Colon (tissue), 2 donors: Measurements from ENCODE around the gene ZNF787.

Experiments
- FAIRE-seq: peaks from 2 replicates; lab custom pipeline; 2012; peaks lifted over from hg19 to GRCh38; lab: Jason Lieb, UNC
- donor health status: control.
- donor health status: control.

The ZNF787 gene

GRCh38 chr19:56087647-56088496 is 33.2 kb downstream of the ZNF787 start:
- FAIRE-seq, result no peak

- FAIRE-seq, result no peak
Measured at GRCh38 chr19:56086671-56087430, 34.2 kb downstream of the ZNF787 start.

- no peak for FAIRE-seq
Measured at GRCh38 chr19:56085571-56086275, 35.4 kb downstream of the ZNF787 start.

GRCh38 chr19:56084835-56085536 is 36.1 kb downstream of the ZNF787 start:
- FAIRE-seq, result no peak

- FAIRE-seq, result no peak
Measured at GRCh38 chr19:56083668-56084067, 37.4 kb downstream of the ZNF787 start.

- no peak for FAIRE-seq
Measured at GRCh38 chr19:56080669-56081401, 40.3 kb downstream of the ZNF787 start.

- FAIRE-seq, result no peak
Measured at GRCh38 chr19:56079609-56080008, 41.5 kb downstream of the ZNF787 start.

GRCh38 chr19:56076498-56076897 is 44.6 kb downstream of the ZNF787 start:
- no peak for FAIRE-seq

- FAIRE-seq, result no peak
Measured at GRCh38 chr19:56071151-56071550, 49.9 kb downstream of the ZNF787 start.

GRCh38 chr19:56069642-56070041 is 51.5 kb downstream of the ZNF787 start:
- no peak for FAIRE-seq

GRCh38 chr19:56066152-56067023 is 54.7 kb downstream of the ZNF787 start:
- no peak for FAIRE-seq

GRCh38 chr19:56053596-56053995 is 67.5 kb downstream of the ZNF787 start:
- no peak for FAIRE-seq
